KOPT-K1 (cell line): ENCODE measurements around the gene PRIM2.
"Not testable (repeated sequence)": the region's sequence is repeated elsewhere in the genome, so short reads cannot be mapped to it uniquely, and the experiment has no call there.

Experiments
- H3K27ac ChIP-seq: fragments of 200-600 bp; sonication (generic); 2 replicates; pipeline ENCODE4 v1.5.1; 2016; ENCODE audit warnings: antibody characterized with exemption, mild to moderate bottlenecking, low read depth, low read length; ENCODE audit not compliant: poor library complexity, severe bottlenecking
- H3K36me3 ChIP-seq: fragments of 200-600 bp; sonication (generic); 2 replicates; pipeline ENCODE4 v1.5.1; 2017; ENCODE audit warnings: antibody characterized with exemption, mild to moderate bottlenecking, low read length, moderate library complexity; ENCODE audit not compliant: insufficient read depth
- H3K9me3 ChIP-seq: fragments of 200-600 bp; sonication (generic); 2 replicates; pipeline ENCODE4 v1.5.1; 2017; ENCODE audit warnings: antibody characterized with exemption, low read length, mild to moderate bottlenecking; ENCODE audit not compliant: insufficient read depth, poor library complexity, severe bottlenecking

The PRIM2 gene

DNA sequence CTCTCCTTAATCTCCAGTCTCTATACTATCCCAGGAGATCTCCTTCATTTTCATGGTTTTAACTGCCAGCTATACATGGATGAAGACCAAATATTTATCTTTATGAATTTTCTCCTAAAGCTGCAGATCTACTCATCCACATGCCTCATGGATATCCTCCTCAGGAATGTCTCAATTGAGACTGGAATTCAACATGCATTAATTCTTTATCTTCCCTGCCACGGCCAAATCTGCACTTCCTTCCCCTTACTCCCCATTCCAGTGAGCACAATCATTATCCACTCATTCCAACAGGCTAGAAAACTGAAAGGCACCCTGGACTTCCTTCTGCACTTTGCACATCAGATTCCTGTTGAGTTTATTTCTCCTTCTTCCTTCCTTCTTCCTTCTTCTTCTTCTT lies 379.0 kb downstream of the PRIM2 start:
- H3K9me3 ChIP-seq, H3K36me3 ChIP-seq, H3K27ac ChIP-seq: not testable (repeated sequence)
